GM15510 (cell line): ENCODE measurements around the gene HOXA10.

Experiments
- POLR2A ChIP-seq: IDR thresholded peaks from 3 replicates; pipeline ENCODE4 v1.6.1; 2011; ENCODE audit warnings: borderline replicate concordance; ENCODE audit not compliant: insufficient read length; ENCODE audit errors: extremely low read depth

Gene HOXA10

GRCh38 chr7:27180431-27181420 lies 6.6 kb upstream of the HOXA10 start:
- TF ChIP-seq POLR2A: no peak

- TF ChIP-seq POLR2A: no peak
These were observed 5.6 kb upstream of the HOXA10 start for GRCh38 chr7:27179503-27180430.

GRCh38 chr7:27179030-27179429 lies 4.9 kb upstream of the HOXA10 start:
- no peak for TF ChIP-seq POLR2A

- no peak for TF ChIP-seq POLR2A
These were observed 4.2 kb upstream of the HOXA10 start for GRCh38 chr7:27178366-27178765.

- TF ChIP-seq POLR2A: no peak
These were observed 3.7 kb upstream of the HOXA10 start for GRCh38 chr7:27177795-27178320.

- TF ChIP-seq POLR2A: no peak
These were observed 3.1 kb upstream of the HOXA10 start for GRCh38 chr7:27176962-27177794.

GRCh38 chr7:27176524-27176845 lies 2.4 kb upstream of the HOXA10 start:
- TF ChIP-seq POLR2A: no peak

- no peak for TF ChIP-seq POLR2A
These were observed 1.8 kb upstream of the HOXA10 start for GRCh38 chr7:27175626-27176523.

- TF ChIP-seq POLR2A: no peak
These were observed 930 bp upstream of the HOXA10 start for GRCh38 chr7:27174874-27175625.

GRCh38 chr7:27173511-27173955 lies 587 bp downstream of the HOXA10 start:
- TF ChIP-seq POLR2A: no peak

GRCh38 chr7:27172823-27173510 lies 1.2 kb downstream of the HOXA10 start:
- no peak for TF ChIP-seq POLR2A

GRCh38 chr7:27172315-27172774 lies 1.8 kb downstream of the HOXA10 start:
- TF ChIP-seq POLR2A: no peak
